K562 (cell line): ENCODE data around the gene EML2. TPM values are rescaled to one million over a fixed set of nuclear protein-coding genes. Genes with fewer than 3 reads are reported as not detected.

Experiments used
- HOXB6 ChIP-seq: fragments of 250-450 bp; sonication (Bioruptor Pico); IDR thresholded peaks from 2 replicates; pipeline ENCODE4 v1.5.1; 2022; ENCODE audit warnings: mild to moderate bottlenecking, borderline replicate concordance
- NFXL1 ChIP-seq: fragments of 450-650 bp; formaldehyde crosslinking; IDR thresholded peaks from 2 replicates; pipeline ENCODE4 v1.4.0; 2021; ENCODE audit warnings: mild to moderate bottlenecking
- RBFOX2 ChIP-seq: fragments of 200-400 bp; formaldehyde crosslinking; IDR thresholded peaks from 2 replicates; pipeline ENCODE4 v1.6.1; 2017; ENCODE audit warnings: low read depth, mild to moderate bottlenecking, low read length, moderate library complexity
- SP1 ChIP-seq: sonication (generic); formaldehyde crosslinking; IDR thresholded peaks from 2 replicates; pipeline ENCODE4 v1.8.1; 2022; ENCODE audit warnings: mild to moderate bottlenecking, missing genetic modification reagents
- TCF3 ChIP-seq: sonication (generic); formaldehyde crosslinking; IDR thresholded peaks from 2 replicates; pipeline ENCODE4 v1.4.0; 2020; ENCODE audit warnings: mild to moderate bottlenecking, missing genetic modification reagents
- ZFP36 ChIP-seq: fragments of 150-350 bp; IDR thresholded peaks from 2 replicates; pipeline ENCODE4 v1.6.1; 2018; ENCODE audit warnings: low read length, low read depth; ENCODE audit not compliant: partially characterized antibody
- polyA plus RNA-seq, 8 experiments: library from polyadenylated mRNA; depleted of rRNA in 4 of 8; stranded (reverse) in 5 of 8; unstranded in 3 of 8; fragments of >200 nt; fragmentation: Nextera tagmentation in 2 of 8; fragmentation: Illumina TruSeq in 1 of 8; extraction: Ambion mirVana in 2 of 8; extraction: Trizol in 1 of 8; gene quantifications; 2 replicates each; pipeline versions ENCODE4 v1.2.1 to v1.2.3, GENCODE V29; 2011 to 2014; ENCODE audit warnings: inconsistent platforms in 1 of 8, missing spikeins in 1 of 8
- total RNA-seq, 7 experiments: library from RNA; depleted of rRNA in 6 of 7; stranded (reverse); fragments of >200 nt in 6 of 7; fragmentation: Illumina TruSeq in 2 of 7; extraction: Trizol in 2 of 7; gene quantifications; 2 replicates each; pipeline versions ENCODE4 v1.2.1 to v1.2.3, GENCODE V29; 2011 to 2021; ENCODE audit warnings: low replicate concordance in 1 of 7
- TF ChIP-seq, protein P1 (sequence below): fragments of 250-450 bp; sonication (Bioruptor Pico); IDR thresholded peaks from 2 replicates; pipeline ENCODE4 v1.4.0; 2020
- TF ChIP-seq, protein P2 (sequence below): sonication (generic); formaldehyde crosslinking; IDR thresholded peaks from 2 replicates; pipeline ENCODE4 v1.8.1; 2023; ENCODE audit warnings: mild to moderate bottlenecking, missing genetic modification reagents
- TF ChIP-seq, protein P3 (sequence below), 2 experiments: IDR thresholded peaks in 1 of 2; conservative IDR thresholded peaks in 1 of 2; 2 replicates each; pipeline ENCODE4 v1.6.1; 2016; ENCODE audit warnings: low read depth in 2 of 2, mild to moderate bottlenecking in 1 of 2, missing compliant biosample characterization in 1 of 2, missing genetic modification characterization in 1 of 2, moderate library complexity in 1 of 2
- TF ChIP-seq, protein P4 (sequence below), 2 experiments: fragments of 450-650 bp; IDR thresholded peaks; 2 replicates each; pipeline ENCODE4 v1.6.1; 2016
- TF ChIP-seq, protein P5 (sequence below), 2 experiments: fragments of 450-650 bp; conservative IDR thresholded peaks; 2 replicates each; pipeline ENCODE4 v1.6.1; 2017; ENCODE audit warnings: mild to moderate bottlenecking in 2 of 2, moderate library complexity in 2 of 2
- TF ChIP-seq, protein P6 (sequence below): fragments of 450-650 bp; IDR thresholded peaks from 2 replicates; pipeline ENCODE4 v1.6.1; 2016

EML2 gene
- total and polyA plus RNA-seq, 9 of the 15 experiments (the other 6 are each of a cell fraction or from before 2014, with no cell fraction given): 2.6 to 69.6 (median 24.8) TPM

DNA sequence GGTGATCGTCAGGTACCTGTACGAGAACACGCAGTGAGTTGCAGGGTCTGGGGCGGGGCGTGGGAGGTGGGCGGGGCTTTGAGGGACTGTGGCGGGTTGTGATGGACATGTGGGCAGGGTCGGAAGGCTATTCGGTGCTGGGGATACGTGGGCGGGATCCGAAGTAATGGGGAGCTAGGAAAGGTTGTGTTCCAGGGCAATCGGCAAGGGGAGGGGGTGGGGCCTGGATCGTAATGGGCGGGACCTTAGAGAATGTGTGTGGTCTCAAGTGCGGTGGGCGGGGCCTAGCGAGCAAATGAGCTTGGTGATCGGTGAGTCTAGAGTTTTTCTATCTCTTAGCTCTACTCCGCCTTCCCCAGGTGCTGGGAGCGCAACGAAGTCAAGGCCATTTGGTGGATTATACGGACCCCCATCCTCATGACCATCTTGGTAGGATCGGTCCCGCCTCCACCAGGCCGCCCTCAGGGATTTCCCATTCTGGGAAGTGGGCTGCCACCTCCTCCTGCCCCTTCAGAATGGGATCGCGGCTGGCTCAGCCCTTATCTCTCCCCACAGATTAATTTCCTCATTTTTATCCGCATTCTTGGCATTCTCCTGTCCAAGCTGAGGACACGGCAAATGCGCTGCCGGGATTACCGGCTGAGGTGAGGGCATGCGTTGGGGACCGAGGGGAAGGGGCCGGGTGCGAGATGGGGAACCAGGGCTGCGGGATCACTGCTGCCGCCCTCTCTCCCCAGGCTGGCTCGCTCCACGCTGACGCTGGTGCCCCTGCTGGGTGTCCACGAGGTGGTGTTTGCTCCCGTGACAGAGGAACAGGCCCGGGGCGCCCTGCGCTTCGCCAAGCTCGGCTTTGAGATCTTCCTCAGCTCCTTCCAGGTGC lies 38.4 kb upstream of the EML2 start (continued):
- TF ChIP-seq, protein P1, sequence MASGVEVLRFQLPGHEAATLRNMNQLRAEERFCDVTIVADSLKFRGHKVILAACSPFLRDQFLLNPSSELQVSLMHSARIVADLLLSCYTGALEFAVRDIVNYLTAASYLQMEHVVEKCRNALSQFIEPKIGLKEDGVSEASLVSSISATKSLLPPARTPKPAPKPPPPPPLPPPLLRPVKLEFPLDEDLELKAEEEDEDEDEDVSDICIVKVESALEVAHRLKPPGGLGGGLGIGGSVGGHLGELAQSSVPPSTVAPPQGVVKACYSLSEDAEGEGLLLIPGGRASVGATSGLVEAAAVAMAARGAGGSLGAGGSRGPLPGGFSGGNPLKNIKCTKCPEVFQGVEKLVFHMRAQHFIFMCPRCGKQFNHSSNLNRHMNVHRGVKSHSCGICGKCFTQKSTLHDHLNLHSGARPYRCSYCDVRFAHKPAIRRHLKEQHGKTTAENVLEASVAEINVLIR (CRISPR knock-in tag): no peak
- TF ChIP-seq TCF3: no peak
- TF ChIP-seq, protein P2, sequence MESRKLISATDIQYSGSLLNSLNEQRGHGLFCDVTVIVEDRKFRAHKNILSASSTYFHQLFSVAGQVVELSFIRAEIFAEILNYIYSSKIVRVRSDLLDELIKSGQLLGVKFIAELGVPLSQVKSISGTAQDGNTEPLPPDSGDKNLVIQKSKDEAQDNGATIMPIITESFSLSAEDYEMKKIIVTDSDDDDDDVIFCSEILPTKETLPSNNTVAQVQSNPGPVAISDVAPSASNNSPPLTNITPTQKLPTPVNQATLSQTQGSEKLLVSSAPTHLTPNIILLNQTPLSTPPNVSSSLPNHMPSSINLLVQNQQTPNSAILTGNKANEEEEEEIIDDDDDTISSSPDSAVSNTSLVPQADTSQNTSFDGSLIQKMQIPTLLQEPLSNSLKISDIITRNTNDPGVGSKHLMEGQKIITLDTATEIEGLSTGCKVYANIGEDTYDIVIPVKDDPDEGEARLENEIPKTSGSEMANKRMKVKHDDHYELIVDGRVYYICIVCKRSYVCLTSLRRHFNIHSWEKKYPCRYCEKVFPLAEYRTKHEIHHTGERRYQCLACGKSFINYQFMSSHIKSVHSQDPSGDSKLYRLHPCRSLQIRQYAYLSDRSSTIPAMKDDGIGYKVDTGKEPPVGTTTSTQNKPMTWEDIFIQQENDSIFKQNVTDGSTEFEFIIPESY (CRISPR knock-in tag): 0 out of 2 replicates have a peak, but pooled peaks have one; percentile 19
- TF ChIP-seq, protein P3, sequence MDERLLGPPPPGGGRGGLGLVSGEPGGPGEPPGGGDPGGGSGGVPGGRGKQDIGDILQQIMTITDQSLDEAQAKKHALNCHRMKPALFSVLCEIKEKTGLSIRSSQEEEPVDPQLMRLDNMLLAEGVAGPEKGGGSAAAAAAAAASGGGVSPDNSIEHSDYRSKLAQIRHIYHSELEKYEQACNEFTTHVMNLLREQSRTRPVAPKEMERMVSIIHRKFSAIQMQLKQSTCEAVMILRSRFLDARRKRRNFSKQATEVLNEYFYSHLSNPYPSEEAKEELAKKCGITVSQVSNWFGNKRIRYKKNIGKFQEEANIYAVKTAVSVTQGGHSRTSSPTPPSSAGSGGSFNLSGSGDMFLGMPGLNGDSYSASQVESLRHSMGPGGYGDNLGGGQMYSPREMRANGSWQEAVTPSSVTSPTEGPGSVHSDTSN (CRISPR knock-in tag; IDR thresholded peaks at IDR 0.05; ENCODE audit: low read depth): no peak
- TF ChIP-seq, protein P3 (tag; conservative IDR thresholded peaks at IDR 0.05; ENCODE audit: low read depth): 0 out of 2 replicates have a peak, but pooled peaks have one; percentile 18
- peak; percentile 73 for TF ChIP-seq ZFP36
- TF ChIP-seq, protein P4, sequence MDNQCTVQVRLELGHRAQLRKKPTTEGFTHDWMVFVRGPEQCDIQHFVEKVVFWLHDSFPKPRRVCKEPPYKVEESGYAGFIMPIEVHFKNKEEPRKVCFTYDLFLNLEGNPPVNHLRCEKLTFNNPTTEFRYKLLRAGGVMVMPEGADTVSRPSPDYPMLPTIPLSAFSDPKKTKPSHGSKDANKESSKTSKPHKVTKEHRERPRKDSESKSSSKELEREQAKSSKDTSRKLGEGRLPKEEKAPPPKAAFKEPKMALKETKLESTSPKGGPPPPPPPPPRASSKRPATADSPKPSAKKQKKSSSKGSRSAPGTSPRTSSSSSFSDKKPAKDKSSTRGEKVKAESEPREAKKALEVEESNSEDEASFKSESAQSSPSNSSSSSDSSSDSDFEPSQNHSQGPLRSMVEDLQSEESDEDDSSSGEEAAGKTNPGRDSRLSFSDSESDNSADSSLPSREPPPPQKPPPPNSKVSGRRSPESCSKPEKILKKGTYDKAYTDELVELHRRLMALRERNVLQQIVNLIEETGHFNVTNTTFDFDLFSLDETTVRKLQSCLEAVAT (IDR thresholded peaks at IDR 0.05): peak in 1 of 2 experiments; percentile 77; a peak in 2 of 4 replicates
- TF ChIP-seq SP1: peak; percentile 70
- TF ChIP-seq, protein P5, sequence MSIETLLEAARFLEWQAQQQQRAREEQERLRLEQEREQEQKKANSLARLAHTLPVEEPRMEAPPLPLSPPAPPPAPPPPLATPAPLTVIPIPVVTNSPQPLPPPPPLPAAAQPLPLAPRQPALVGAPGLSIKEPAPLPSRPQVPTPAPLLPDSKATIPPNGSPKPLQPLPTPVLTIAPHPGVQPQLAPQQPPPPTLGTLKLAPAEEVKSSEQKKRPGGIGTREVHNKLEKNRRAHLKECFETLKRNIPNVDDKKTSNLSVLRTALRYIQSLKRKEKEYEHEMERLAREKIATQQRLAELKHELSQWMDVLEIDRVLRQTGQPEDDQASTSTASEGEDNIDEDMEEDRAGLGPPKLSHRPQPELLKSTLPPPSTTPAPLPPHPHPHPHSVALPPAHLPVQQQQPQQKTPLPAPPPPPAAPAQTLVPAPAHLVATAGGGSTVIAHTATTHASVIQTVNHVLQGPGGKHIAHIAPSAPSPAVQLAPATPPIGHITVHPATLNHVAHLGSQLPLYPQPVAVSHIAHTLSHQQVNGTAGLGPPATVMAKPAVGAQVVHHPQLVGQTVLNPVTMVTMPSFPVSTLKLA (conservative IDR thresholded peaks at IDR 0.05): no peak
- TF ChIP-seq RBFOX2: peak; percentile 6; the same call in 1 of the 2 replicates
- no peak for TF ChIP-seq HOXB6
- TF ChIP-seq NFXL1 (CRISPR knock-in tag): no peak
- TF ChIP-seq, protein P6, sequence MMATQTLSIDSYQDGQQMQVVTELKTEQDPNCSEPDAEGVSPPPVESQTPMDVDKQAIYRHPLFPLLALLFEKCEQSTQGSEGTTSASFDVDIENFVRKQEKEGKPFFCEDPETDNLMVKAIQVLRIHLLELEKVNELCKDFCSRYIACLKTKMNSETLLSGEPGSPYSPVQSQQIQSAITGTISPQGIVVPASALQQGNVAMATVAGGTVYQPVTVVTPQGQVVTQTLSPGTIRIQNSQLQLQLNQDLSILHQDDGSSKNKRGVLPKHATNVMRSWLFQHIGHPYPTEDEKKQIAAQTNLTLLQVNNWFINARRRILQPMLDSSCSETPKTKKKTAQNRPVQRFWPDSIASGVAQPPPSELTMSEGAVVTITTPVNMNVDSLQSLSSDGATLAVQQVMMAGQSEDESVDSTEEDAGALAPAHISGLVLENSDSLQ: peak; percentile 86
